HG03280 (cell line): ENCODE data around the gene RIIAD1.

ENCODE experiments used
- ATAC-seq: cut with Tn5 transposase; IDR thresholded peaks from one replicate; pipeline ENCODE4 v1.9.1; 2021; ENCODE audit warnings: mild to moderate bottlenecking, moderate library complexity; ENCODE audit not compliant: unreplicated experiment

Gene RIIAD1

GRCh38 chr1:151710187-151710840 is 11.0 kb upstream of the RIIAD1 start:
- ATAC-seq = no peak

- ATAC-seq = no peak
Measured at GRCh38 chr1:151711044-151711800, 10.1 kb upstream of the RIIAD1 start.

GRCh38 chr1:151711951-151712350 is 9.4 kb upstream of the RIIAD1 start:
- ATAC-seq = no peak

- ATAC-seq = no peak
Measured at GRCh38 chr1:151713044-151713443, 8.3 kb upstream of the RIIAD1 start.

- ATAC-seq = no peak
Measured at GRCh38 chr1:151713874-151714273, 7.4 kb upstream of the RIIAD1 start.

- no peak for ATAC-seq
Measured at GRCh38 chr1:151714820-151715725, 6.2 kb upstream of the RIIAD1 start.

GRCh38 chr1:151715726-151716404 is 5.5 kb upstream of the RIIAD1 start:
- ATAC-seq = no peak

GRCh38 chr1:151716405-151716762 is 4.9 kb upstream of the RIIAD1 start:
- no peak for ATAC-seq

GRCh38 chr1:151716771-151717631 is 4.3 kb upstream of the RIIAD1 start, which contains the start of gene CELF3:
CELF3 (minus strand) TSS chr1:151716803; CDS start chr1:151716020, 783 bp downstream.
- ATAC-seq = no peak

GRCh38 chr1:151718011-151718431 is 3.3 kb upstream of the RIIAD1 start:
- no peak for ATAC-seq

- ATAC-seq = no peak
Measured at GRCh38 chr1:151718666-151719065, 2.7 kb upstream of the RIIAD1 start.

GRCh38 chr1:151720125-151720524 is 1.2 kb upstream of the RIIAD1 start:
- no peak for ATAC-seq

- no peak for ATAC-seq
Measured at GRCh38 chr1:151720554-151720953, 768 bp upstream of the RIIAD1 start.

- no peak for ATAC-seq
Measured at GRCh38 chr1:151721788-151722510, 627 bp downstream of the RIIAD1 start.

- no peak for ATAC-seq
Measured at GRCh38 chr1:151723726-151724370, 2.5 kb downstream of the RIIAD1 start.

- ATAC-seq = no peak
Measured at GRCh38 chr1:151728151-151729054, 7.1 kb downstream of the RIIAD1 start.

- no peak for ATAC-seq
Measured at GRCh38 chr1:151729157-151729965, 8.0 kb downstream of the RIIAD1 start.
